ENCODE results near the gene GRIK5. TPM values are rescaled to one million over a fixed set of nuclear protein-coding genes. Genes with fewer than 3 reads are reported as not detected.
A peak's percentile ranks its signal among the peaks of the same experiment; 100 is the strongest.

GRIK5 gene
- total RNA-seq, 1 experiment from 2014 or later = 43.1 TPM

DNA sequence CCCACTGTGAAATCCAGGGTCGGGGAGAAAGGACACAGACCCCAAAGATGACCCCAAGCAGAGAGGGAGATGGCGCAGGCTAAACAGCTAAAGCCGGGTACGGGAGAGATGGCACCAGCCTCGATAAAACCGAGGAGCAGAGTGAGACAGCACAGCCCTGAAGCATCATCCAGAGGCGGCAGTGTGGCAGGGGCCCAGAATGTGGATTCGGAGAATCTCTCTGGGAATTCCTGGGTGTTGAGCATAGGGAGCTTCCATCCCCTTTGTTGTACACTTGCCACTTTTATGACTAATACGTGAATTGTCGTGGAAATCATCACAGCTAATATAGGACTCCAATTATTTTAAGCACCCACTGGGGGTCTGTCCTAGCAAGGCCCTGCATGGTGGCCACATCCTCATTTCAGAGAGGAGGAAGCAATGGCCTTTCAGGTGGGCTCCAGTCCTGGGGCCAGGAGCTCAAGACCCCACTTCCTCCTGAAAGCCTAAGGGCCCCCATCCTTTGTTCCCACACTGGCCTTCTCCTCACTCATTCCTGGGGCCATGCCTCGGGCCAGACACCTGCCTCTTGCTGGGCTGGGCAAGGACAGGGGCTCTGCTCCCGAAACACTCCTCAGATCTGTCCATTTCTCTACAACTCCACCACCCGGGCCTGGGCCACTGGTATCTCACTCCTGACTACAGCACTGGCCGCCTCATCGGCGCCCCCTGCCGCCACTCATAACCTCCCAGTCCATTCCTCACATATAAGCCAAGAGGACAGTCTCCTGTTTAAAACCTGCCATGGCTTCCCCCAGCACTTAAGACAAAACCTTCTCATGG lies 46.7 kb downstream of the GRIK5 start:
- no peaks in the 10 kb centered on the region for H3K9me3 ChIP-seq (ENCODE audit: control insufficient read depth, low read depth, low read length)
- no peak overlapping the region for H3K4ac ChIP-seq (ENCODE audit: low read depth, low read length)
- H2AFZ ChIP-seq (ENCODE audit: low read length) = no peak overlapping the region
- no peak overlapping the region for H2BK15ac ChIP-seq (ENCODE audit: low read depth, low read length)
- H3K4me1 ChIP-seq (ENCODE audit: insufficient read depth, low read length) = no peaks in the 10 kb centered on the region
- no peak overlapping the region for H4K8ac ChIP-seq (replicated peaks; ENCODE audit: insufficient read length, low read depth, low read length)
- H3K27ac ChIP-seq (ENCODE audit: insufficient read length, low read depth, low read length) = no peak overlapping the region
- H3T11ph ChIP-seq (ENCODE audit: low read length) = no peak overlapping the region
- TF ChIP-seq CTCF (conservative IDR thresholded peaks at IDR 0.05) = peak; percentile 77
- Mint-ChIP-seq H3K9me3 (no peaks in the 10 kb centered on the region), H3K27ac (peak overlapping the region in 2 of 3 experiments; percentile 68 to 92; a peak in 4 of 7 replicates), H3K27me3 (ENCODE audit: low read depth) (no peaks in the 10 kb centered on the region; the same call in 1 of the 2 replicates), H3K4me1 (peaks cover 3 to 6% of the 10 kb centered on the region in 2 experiments), H3K36me3 (ENCODE audit: insufficient read depth in 1 of 3, low read depth in 3 of 3) (peaks cover 32 to 63% (median 52%) of the 10 kb centered on the region in 3 experiments; a peak in 6 of 7 replicates), H3K4me3 (no peak overlapping the region; a peak in 1 of 5 replicates)
- WGBS (ENCODE audit: extremely low coverage, insufficient read length, low lambda C conversion rate) = no CpG with 5 or more reads among the region's 17 CpGs
- H3K56ac ChIP-seq (ENCODE audit: insufficient read length, low read depth, low read length) = no peak overlapping the region
- H3K23ac ChIP-seq (ENCODE audit: insufficient read length, low read depth, low read length) = no peak overlapping the region
- no peak overlapping the region for H4K5ac ChIP-seq (ENCODE audit: insufficient read length, low read depth, low read length)
- no peak overlapping the region for H4K91ac ChIP-seq (ENCODE audit: insufficient read length, low read depth, low read length)
- peak; percentile 76 for DNase-seq
- no peak overlapping the region for H3K18ac ChIP-seq (ENCODE audit: insufficient read length, low read depth, low read length)
- H3K9ac ChIP-seq (ENCODE audit: extremely low read depth, insufficient read length, low read length) = no peak overlapping the region
- H3K4me2 ChIP-seq (ENCODE audit: insufficient read depth, insufficient read length, low read length) = no peak overlapping the region
- H3K14ac ChIP-seq (ENCODE audit: insufficient read depth, low read length) = no peak overlapping the region
- H2BK20ac ChIP-seq (ENCODE audit: low read depth, low read length, poor library complexity, severe bottlenecking) = no peak overlapping the region
- H2AK5ac ChIP-seq (ENCODE audit: insufficient read length, low read length) = no peak overlapping the region
- no peak overlapping the region for H2BK120ac ChIP-seq (ENCODE audit: low read depth, low read length, poor library complexity, severe bottlenecking)
- H3K27me3 ChIP-seq (ENCODE audit: insufficient read depth, low read length) = no peaks in the 10 kb centered on the region
- no peaks in the 10 kb centered on the region for H3K23me2 ChIP-seq (ENCODE audit: insufficient read length, low read depth, low read length, poor library complexity, severe bottlenecking)
- H4K20me1 ChIP-seq (ENCODE audit: control insufficient read depth, insufficient read depth, insufficient read length) = no peaks in the 10 kb centered on the region
- H2BK5ac ChIP-seq (ENCODE audit: insufficient read length, low read length) = no peak overlapping the region
- no peak overlapping the region for H2BK12ac ChIP-seq (ENCODE audit: insufficient read length, low read depth, low read length)
- H3K79me1 ChIP-seq (ENCODE audit: insufficient read depth, low read depth, low read length, poor library complexity, severe bottlenecking) = no peaks in the 10 kb centered on the region
- no peaks in the 10 kb centered on the region for H3K79me2 ChIP-seq (ENCODE audit: insufficient read depth, low read length)

All from H9 (cell line).